Panc1 (cell line): ENCODE measurements around the gene NPHP4. TPM values are rescaled to one million over a fixed set of nuclear protein-coding genes. Genes with fewer than 3 reads are reported as not detected.

Experiments used
- ATAC-seq: fragments of 200-7000 bp; cut with Tn5 transposase; 2 replicates; pipeline ENCODE4 v1.9.1; 2020; ENCODE audit warnings: mild to moderate bottlenecking, moderate library complexity
- BruUV-seq: library from RNA; stranded (reverse); fragments of 400-500 nt; replicated peaks from 2 replicates; lab custom pipeline; 2021; lab: Mats Ljungman, UMichigan
- CTCF ChIA-PET: fragments of 300-600 bp; sonication (Branson Sonifier 250); formaldehyde crosslinking; loops from one replicate; lab custom pipeline; 2022; ENCODE audit warnings: antibody characterized with exemption; lab: Charles Lee
- POLR2A ChIA-PET: fragments of 300-600 bp; sonication (Branson Sonifier 250); formaldehyde crosslinking; loops from one replicate; lab custom pipeline; 2022; ENCODE audit warnings: antibody characterized with exemption; lab: Charles Lee
- DNase-seq: peaks from one replicate; pipeline ENCODE4 v3.0.0-alpha.2; 2010; ENCODE audit warnings: low read depth, low spot score
- H3K27ac ChIP-seq: 2 replicates; pipeline ENCODE4 v1.5.1; 2011; ENCODE audit warnings: mild to moderate bottlenecking, low read length, inconsistent platforms
- H3K27me3 ChIP-seq: fragments of 200-500 bp; sonication (Bioruptor generic); 2 replicates; pipeline ENCODE4 v1.6.0; 2014; ENCODE audit warnings: low read length, inconsistent platforms; ENCODE audit not compliant: control insufficient read depth, insufficient read depth
- H3K36me3 ChIP-seq: fragments of 200-500 bp; sonication (Bioruptor generic); 2 replicates; pipeline ENCODE4 v1.5.1; 2014; ENCODE audit warnings: inconsistent platforms, mild to moderate bottlenecking, low read length, moderate library complexity; ENCODE audit not compliant: control insufficient read depth, insufficient read depth
- H3K4me1 ChIP-seq: 2 replicates; pipeline ENCODE4 v1.5.1; 2011; ENCODE audit warnings: inconsistent platforms, mild to moderate bottlenecking, low read length, moderate library complexity; ENCODE audit not compliant: control insufficient read depth, insufficient read depth
- H3K4me3 ChIP-seq, 2 experiments: 2 replicates each; pipeline ENCODE4 v1.5.1; 2011 to 2012; ENCODE audit warnings: low read depth in 2 of 2, low read length in 2 of 2, mild to moderate bottlenecking in 2 of 2, inconsistent platforms in 1 of 2, moderate library complexity in 1 of 2
- H3K9me3 ChIP-seq: fragments of 200-500 bp; sonication (Bioruptor generic); 2 replicates; pipeline ENCODE4 v1.5.1; 2014; ENCODE audit warnings: low read depth, mild to moderate bottlenecking, inconsistent platforms, low read length, moderate library complexity; ENCODE audit not compliant: control insufficient read depth, insufficient read depth
- CTCF ChIP-seq: fragments of 450-650 bp; IDR thresholded peaks from 2 replicates; pipeline ENCODE4 v1.5.1; 2017; ENCODE audit warnings: mild to moderate bottlenecking
- POLR2AphosphoS5 ChIP-seq: IDR thresholded peaks from 2 replicates; pipeline ENCODE4 v1.6.1; 2012; ENCODE audit warnings: mild to moderate bottlenecking, low read depth, low read length, moderate library complexity
- REST ChIP-seq, 2 experiments: IDR thresholded peaks; 2 replicates each; pipeline ENCODE4 v1.6.1; 2011 to 2012; ENCODE audit warnings: low read depth in 2 of 2, control low read depth in 1 of 2, low read length in 1 of 2, mild to moderate bottlenecking in 1 of 2, moderate library complexity in 1 of 2; ENCODE audit not compliant: insufficient read depth in 1 of 2
- SIN3A ChIP-seq: IDR thresholded peaks from 2 replicates; pipeline ENCODE4 v1.6.1; 2012; ENCODE audit warnings: low read depth, mild to moderate bottlenecking, low read length, moderate library complexity, borderline replicate concordance; ENCODE audit not compliant: insufficient read depth
- TCF7L2 ChIP-seq: IDR thresholded peaks from 2 replicates; pipeline ENCODE4 v1.6.1; 2011; ENCODE audit warnings: mild to moderate bottlenecking, low read depth, low read length, inconsistent platforms
- in situ Hi-C: cut with HindIII; loops from 2 replicates; pipeline ENCODE4 v1.10.0; 2016; ENCODE audit warnings: low sequenced_read_pairs, low pct_unique_long_range_greater_than_20kb
- intact Hi-C: fragments of 100-400 bp; cut with micrococcal nuclease; formaldehyde crosslinking; loops from one replicate; pipeline ENCODE4 v1.10.0; 2022; ENCODE audit not compliant: unreplicated experiment
- total RNA-seq: library from RNA; stranded (reverse); gene quantifications from one replicate; pipeline ENCODE4 v1.2.1, GENCODE V29; 2021; ENCODE audit not compliant: unreplicated experiment

NPHP4 gene
- total RNA-seq, 1 experiment from 2014 or later = 20.1 TPM

GRCh38 chr1:6039031-6039430 is 46.8 kb upstream of the NPHP4 start:
- Histone ChIP-seq H3K36me3 (no peaks in the 10 kb centered on the region), H3K9me3 (no peaks in the 10 kb centered on the region), H3K4me1 (peaks cover 16% of the 10 kb centered on the region), H3K4me3 (no peak overlapping the region), H3K27ac (no peak overlapping the region), H3K27me3 (no peaks in the 10 kb centered on the region)
- in situ Hi-C loops (no loop called here), intact Hi-C loops (no loop called here)
- POLR2A ChIA-PET = no interaction called here
- BruUV-seq = no TSS peak
- no peak for TF ChIP-seq REST (IDR thresholded peaks at IDR 0.05; ENCODE audit: insufficient read depth in 1 of 2, low read depth in 2 of 2, low read length in 1 of 2)
- no peak for TF ChIP-seq TCF7L2
- no peak for DNase-seq
- ATAC-seq = no peak
- CTCF ChIA-PET = interaction anchor here (1.2 kb wide), 1 partner anchor 23 kb away, joined by 4 read pairs; no protein-coding TSS in a partner anchor

- ATAC-seq = no peak
- Histone ChIP-seq H3K4me1 (peaks cover 17% of the 10 kb centered on the region), H3K4me3 (no peak overlapping the region), H3K27ac (no peak overlapping the region), H3K27me3 (no peaks in the 10 kb centered on the region), H3K9me3 (no peaks in the 10 kb centered on the region), H3K36me3 (no peaks in the 10 kb centered on the region)
- intact Hi-C loops = no loop called here
- BruUV-seq = no TSS peak
- DNase-seq = no peak
- TF ChIP-seq POLR2AphosphoS5 = no peak
- no peak for TF ChIP-seq SIN3A
- TF ChIP-seq CTCF = no peak
- no peak for TF ChIP-seq REST (IDR thresholded peaks at IDR 0.05; ENCODE audit: insufficient read depth in 1 of 2, low read depth in 2 of 2, low read length in 1 of 2)
- TF ChIP-seq TCF7L2 = no peak
- CTCF ChIA-PET = no interaction called here
- in situ Hi-C loops = no loop called here
- POLR2A ChIA-PET = no interaction called here
Measured at GRCh38 chr1:6038603-6039002, 46.4 kb upstream of the NPHP4 start.
